Dermis microvascular lymphatic vessel endothelial cell (primary cell): Measurements from ENCODE around the gene USP13. TPM values are rescaled to one million over a fixed set of nuclear protein-coding genes. Genes with fewer than 3 reads are reported as not detected.
"Not testable (repeated sequence)": the region's sequence is repeated elsewhere in the genome, so short reads cannot be mapped to it uniquely, and the experiment has no call there.

Experiments used
- DNase-seq, 2 donors: peaks; one replicate each; pipeline versions ENCODE4 v3.0.0 to v3.0.0-alpha.2; 2010; ENCODE audit warnings: low read depth in 2 of 2
- total RNA-seq: library from RNA; depleted of rRNA; stranded (reverse); fragments of >200 nt; gene quantifications from 2 replicates; pipeline ENCODE4 v1.2.1, GENCODE V29; 2014

Gene USP13
- total RNA-seq, 1 donor from 2014 or later, result 18.5 TPM

DNA sequence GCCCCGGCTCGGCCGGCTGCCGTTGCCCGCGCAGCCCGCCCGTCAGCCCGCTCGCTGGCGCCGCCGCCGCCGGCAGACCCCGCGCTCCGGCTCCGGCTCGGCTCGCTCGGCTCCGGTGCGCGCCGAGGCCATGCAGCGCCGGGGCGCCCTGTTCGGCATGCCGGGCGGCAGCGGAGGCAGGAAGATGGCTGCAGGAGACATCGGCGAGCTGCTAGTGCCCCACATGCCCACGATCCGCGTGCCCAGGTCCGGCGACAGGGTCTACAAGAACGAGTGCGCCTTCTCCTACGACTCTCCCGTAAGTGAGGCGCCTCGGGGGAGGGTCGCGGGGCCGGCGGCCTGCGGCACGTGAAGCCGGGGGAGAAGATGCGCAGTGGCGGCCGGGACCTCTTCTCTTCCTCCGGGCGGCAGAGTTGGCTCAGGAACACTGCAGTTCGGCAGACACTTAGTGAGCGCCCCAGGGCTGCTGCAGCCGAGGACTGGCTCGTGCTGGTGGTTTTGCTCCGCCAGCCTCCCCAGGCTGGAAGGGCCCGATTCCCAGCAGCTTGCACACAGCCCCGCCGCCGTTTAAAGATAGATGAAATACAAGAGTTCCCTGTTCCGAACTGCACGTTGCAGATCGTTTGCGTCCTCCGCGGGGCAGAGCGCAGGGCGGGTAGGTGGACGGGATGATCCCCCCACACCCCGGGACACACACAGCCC, 407 bp downstream of the USP13 start:
- DNase-seq, result peak; percentile 48 to 82

DNA sequence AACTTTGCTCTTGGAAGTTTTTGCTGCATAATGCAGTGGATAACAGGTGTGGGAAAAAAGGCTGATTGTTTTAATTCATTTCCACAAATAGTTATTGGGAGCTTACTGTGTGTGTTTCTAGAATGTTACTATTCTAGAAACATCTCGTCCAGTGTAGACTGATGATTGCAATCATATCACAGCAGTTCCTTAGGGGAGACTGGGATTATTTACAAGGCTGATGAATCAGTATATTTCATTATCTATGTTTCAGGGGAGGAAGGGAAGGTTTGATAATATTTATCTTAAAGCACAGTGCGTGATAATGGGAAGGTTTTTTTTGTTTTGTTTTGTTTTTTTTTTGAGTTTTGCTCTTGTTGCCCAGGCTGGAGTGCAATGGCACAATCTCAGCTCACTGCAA, 2.4 kb downstream of the USP13 start:
- DNase-seq, result no peak

DNA sequence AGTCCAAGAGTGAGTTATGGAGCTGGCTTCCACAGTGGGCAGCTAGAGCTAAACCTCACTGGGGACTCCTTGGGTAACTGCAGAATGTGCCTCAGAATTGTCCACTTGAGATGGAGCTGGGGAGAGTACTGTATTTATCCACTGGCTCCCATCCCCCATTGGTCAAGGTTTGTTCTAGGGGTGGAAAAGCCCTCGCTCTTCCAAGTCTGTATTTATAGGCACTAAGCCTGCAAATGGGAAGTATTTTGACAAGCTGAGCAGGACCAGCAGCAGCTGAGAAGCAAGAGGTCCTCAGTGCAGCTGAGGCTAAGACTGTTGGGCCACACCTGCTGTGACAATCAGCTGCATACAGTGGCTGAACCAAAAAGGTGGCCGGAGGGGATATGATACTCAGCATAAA, 5.8 kb downstream of the USP13 start:
- no peak for DNase-seq

DNA sequence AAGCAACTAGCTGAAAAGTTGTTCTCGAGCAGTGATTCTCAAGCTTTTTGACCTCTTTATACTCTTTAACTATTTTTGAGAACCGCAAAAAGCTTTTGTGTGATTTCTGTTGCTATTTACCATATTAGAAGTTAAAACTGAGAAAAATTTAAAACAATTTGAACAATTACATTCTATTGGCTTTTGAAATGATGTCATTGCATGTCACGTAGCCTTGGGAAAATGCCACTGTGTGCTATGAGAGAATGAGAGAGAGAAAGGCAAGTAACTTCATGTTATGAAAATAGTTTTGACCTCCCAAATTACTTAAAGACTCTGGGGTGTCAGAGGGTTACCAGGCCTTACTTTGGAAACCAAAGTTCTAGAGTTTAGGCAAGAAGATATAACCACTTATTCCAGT, 8.0 kb downstream of the USP13 start:
- no peak for DNase-seq

DNA sequence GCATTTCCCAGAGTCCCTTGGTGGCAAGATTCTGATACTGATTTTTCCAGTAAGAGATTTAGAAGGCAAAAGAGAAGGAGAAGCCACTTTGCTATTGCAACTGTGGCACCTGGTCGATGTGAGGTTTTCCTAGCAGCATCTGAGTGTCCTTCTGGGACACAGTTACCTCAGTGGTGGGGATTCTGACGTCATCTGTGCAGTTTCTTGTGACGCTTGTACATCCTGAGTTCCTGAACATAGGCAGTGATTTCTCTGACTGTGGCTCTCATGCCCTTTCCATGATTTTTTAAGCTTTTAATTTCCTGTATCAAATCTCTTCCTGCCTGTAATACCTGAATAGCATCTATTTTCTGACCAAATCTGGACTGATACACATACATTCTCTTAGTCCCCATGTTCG, 8.9 kb downstream of the USP13 start:
- no peak for DNase-seq

DNA sequence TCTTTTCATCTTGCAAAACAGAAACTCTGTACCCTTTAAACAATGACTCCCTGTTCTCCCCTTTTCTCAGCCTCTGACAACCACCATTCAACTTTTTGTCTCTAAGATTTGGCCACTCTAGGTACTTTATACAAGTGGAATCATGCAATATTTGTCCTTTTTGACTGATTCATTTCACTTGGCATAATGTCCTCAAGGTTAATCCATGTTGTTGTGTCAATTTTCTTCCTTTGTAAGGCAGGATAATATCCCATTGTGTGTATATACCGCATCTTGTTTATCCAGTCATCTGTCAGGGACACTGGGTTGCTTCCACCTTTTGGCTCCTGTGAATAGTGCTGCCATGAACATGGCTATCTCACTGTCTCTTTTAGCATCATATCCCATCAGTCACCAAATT, 10.3 kb downstream of the USP13 start:
- no peak for DNase-seq

DNA sequence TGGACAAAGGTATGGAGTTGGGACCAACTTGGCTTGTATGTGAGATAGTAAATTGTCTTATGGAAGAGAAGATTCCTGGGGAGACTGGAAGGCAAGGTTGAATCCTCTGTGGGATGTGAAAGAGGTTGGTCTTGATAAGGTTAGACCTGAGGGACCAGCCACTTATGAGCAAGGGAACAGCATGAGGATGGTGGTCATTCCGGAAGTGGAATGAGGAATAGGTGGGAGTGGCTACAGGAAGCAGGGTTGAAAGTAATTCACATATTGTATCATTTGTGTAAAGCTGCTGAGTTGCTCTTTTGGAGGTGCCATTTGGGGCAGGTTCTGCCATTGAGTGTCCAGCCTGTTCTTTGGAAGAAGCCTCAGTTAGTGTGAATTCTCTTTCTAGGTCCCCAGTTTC, 13.2 kb downstream of the USP13 start:
- peak in 1 of 2 donors; percentile 57 for DNase-seq

DNA sequence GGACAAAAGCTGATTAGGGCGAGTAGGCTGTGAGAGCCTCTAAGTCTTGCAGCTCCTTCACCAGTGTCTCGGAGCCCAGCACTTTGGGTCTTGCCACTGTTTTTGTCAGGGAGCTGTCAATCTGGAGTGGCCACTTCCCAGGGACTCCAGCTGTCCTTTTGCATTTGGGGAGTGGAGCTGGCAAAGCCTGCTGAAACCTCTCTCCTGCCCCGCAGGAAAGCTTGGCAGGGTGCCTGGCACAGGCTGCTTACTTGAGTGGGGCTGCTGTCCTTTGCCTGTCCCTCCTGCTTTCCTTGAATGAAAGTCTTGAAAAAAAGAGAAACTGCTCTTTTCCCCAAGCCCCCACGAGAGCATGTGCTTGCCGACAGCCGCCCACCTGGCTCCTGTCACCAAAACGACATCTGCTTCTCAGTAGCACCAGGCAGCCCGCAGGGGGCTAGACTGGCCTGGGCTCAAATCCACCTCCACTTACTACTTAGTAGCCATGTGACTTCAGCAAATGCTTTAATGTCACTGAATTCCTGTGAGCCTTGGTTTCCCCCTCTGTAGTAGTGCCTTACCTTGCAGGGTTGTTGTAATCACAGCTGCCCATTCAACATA, 13.7 kb downstream of the USP13 start:
- no peak for DNase-seq

DNA sequence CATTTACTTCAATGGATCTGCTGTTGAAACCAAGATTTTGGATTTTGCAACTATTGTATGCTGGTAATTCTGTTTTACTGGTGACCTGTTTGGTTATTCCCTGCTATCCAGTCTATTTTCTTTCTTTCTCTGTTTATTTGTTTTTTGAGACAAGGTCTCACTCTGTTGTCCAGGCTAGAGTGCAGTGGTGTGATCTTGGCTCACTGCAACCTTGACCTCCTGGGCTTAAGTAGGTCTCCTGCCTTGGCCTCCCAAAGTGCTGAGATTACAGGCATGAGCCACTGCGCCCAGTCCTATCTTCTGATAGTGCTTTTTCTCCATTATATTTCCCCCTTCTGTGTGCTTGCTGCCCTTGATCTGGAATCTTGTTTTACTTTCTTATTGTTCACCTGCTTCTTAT, 15.6 kb downstream of the USP13 start:
- no peak for DNase-seq

DNA sequence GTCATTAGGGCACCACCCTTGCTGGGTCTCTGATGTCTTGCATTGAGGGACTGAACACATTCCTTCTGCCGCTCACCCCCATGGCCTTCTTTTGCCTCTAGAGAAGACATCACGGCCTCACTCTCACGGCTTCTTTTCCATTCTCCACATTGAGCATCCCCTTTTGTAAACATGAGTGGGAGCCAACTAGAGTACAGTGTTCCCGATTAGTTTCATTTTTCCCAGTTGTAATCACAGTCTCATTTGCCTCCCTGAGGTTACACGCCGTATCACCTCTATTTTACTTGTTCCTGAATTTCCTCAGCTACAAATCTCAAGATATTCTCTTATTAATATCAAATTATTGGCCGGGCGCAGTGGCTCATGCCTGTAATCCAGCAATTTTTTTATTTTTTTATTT, 17.5 kb downstream of the USP13 start:
- DNase-seq, result peak in 1 of 2 donors; percentile 80

DNA sequence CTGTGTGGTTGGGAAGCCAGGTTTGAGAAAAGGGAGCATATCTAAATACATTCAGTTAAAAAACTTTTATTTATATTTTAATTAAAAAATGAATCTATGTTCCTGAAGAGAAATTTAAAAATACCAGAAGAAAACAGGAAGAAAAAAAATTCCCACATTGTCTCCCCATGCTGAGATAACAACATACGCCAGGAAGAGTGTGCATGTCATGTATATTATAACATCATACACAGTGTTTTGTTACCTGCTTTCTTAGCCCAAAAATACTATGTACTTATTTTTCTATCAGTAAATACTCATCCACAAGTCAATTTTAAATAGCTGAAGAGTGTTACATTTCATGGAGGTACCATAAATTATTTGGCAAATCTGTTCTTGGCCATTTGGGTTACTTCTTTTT, 18.5 kb downstream of the USP13 start:
- DNase-seq, result peak in 1 of 2 donors; percentile 51

DNA sequence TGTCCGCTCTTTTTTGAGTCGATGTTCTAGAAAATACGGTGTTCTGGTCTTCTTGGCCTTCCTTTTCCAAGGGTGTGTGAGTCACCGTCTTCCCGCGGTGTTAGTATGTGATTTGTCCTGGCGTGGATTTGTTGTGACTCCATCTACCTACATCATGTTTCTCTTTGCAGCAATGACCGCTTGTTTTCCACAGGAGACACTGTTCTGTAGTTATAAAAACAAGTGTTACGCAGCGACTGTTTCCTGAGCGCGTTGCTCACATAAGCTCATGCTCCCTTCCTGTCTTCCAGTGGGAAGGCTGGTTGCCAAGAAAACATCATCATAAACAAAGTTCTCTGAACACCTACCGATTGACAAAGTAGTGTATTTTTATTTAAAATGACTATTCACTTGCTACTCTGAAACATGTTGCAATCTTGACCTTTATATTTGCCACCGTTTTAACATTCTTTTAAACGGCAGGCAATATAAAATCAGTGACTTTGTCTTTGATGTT, 19.0 kb downstream of the USP13 start:
- DNase-seq, result peak; percentile 100

DNA sequence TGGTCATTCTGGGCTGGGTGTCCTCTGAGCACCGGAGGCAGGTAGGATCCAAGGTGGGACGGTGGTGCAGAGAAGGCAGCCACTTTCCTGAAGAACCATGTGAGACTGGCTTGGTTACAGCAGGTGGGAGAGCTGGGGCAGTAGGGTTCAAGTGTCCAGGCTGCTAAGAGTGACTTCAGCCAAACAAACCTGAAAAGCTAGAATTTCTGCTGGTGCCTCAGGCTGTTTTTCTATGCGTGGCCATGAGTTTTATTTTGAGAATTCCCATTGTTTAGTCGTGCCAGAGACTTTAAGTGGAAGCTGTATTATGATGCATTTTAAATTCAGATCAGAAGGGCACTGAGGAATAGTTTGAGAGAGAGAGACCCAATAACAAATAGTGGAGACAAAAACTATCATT, 20.1 kb downstream of the USP13 start:
- no peak for DNase-seq

DNA sequence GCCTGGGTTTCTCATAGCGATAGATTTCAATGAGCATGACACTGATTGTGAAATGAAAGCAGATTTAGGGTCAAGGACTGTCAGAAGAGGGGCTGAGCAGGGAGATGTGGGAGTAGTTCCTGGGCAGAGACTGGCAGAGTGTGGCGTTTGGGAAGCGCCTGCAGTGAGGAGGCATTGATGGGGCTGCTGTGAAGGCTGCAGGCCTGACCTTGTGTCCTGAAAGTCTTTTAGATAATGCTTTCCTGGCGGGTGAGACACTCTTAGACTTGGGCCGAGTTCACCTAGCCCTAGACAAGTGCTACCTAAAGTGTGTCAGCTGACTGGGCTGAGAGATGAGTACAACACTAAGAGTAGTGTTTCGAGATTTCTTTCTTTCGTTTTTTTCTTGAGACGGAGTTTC, 20.7 kb downstream of the USP13 start:
- no peak for DNase-seq

DNA sequence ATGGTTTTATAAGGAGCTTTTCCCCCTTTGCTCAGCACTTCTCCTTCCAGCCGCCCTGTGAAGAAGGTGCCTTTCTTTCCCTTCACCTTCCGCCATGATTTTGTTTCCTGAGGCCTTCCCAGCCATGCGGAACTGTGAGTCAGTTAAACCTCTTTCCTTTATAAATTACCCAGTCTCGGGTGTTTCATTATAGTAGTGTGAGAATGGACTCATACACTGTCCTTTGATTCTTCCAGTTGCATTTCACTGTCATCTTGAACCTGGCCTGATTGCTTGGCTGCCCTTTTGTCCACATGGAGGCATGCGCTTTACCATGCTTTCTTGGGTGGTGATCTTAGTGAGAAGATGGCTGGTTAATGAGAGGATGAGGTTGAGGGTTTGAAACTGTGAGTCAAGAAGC, 23.2 kb downstream of the USP13 start:
- no peak for DNase-seq

DNA sequence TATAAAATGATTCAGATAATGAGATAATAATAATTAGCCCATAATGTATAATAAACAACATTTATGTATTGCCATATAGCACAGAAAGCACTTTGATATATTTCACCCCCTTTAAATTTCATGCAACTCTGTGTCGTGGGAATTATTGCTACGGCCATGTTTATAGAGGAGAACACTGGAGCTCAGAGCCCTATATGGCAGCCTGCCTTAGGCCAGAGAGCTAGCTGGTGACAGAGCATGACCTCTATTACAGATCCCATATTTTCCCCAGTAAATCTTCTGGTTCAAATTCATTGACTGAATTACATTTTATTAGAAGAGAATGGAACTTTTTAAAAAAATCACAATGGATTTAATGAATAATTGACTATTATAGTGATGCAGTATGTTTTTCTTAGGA, 25.0 kb downstream of the USP13 start:
- DNase-seq, result no peak

DNA sequence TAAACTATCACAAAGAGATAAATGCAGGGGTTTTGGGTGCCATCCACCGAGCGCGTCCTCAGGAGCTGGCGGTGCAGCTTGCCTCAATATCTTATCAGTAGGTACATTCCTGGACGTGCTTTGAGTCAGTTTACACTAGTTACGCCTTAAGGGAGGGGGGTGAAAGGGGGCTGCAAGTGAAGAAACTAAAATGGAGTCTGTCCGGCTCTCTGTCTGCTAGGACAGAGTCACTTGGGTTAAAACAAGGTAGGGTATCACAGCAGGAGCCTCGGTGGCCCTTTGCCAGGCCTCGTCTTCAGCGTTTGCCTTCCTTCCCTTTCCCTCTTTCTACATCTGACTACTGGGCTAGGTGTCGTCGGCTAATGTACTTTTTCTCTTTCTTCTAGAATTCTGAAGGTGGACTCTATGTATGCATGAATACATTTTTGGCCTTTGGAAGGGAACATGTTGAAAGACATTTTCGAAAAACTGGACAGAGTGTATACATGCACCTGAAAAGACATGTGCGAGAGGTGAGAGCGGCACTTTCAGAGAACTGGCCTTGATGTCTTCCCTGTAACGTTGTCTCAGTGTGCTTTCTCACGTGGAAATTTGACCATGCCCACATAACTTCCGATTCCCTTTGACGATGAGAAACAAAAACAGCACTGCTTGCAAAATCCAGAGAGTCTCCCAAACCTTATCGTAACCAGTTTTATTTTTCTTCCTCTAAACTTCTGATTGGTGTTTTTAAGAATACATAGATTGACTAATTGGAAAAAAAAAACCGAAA, 28.8 kb downstream of the USP13 start:
- DNase-seq, result peak; percentile 72 to 78

DNA sequence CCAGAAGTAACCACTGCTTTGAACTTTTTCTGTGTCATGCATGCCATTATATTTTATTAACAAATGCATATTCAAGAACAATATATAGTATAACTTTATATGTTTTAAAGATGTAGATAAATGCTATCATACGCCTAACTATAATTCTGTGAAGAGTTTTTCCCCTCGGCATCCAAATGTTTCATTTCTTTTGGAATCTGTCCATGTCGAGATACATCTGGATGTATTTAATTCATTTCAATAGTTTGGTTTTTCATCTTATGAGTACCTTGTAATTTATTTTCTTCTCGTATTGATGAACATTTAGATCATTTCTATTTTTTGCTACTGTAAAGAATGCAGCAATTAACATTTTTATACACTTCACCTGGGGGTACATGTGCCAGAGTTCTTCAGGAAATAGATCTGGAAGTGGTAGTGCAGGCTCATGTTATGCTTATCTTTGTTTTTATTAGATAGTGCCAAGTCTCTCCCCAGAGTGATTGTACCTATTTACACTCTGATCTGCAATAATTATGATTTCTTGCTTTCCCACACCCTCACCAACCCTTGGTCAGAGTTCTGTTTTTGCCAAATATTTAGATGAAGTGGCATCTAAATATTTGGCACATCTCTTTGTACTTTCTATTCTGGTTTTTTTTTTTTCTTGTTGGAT, 29.7 kb downstream of the USP13 start:
- DNase-seq, result peak; percentile 75 to 88

DNA sequence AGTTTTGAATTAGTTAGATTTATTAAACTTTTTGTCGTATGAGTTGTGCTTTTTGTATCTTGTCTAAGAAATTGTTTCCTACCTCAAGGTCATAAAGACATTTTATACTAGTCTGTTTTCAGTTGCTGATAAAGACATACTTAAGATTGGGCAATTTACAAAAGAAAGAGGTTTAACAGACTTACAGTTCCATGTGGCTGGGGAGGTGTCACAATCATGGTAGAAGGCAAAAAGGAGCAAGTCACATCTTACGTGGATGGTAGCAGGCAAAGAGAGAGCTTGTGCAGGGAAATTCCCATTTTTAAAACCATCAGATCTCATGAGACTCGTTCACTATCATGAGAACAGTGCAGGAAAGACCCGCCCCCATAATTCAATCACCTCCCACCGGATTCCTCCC, 30.4 kb downstream of the USP13 start:
- DNase-seq, result not testable (repeated sequence)

DNA sequence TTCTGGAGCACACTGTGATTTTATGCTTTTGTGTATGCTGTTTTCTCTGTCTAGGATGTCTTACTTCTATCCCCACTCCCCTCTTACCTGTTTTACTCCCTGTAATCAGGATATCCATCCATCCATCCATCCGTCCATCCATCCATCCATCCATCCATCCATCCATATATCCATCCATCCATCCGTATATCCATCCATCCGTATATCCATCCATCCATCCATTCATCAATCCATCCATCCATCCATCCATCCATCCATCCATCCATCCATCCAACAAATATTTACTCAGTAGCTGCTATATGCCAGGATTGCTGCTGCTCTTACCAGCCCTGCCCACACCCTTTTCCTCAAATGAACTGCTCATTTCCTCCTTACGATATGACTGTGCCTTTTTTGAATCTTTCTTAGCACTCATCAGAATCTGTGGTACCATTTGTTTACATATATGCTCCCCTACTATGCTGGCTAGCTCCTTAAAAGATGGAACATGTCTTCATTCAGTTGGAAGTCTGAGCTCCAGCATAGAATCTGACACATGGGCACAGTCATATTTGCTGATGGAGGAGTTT, 35.2 kb downstream of the USP13 start:
- DNase-seq, result no peak

DNA sequence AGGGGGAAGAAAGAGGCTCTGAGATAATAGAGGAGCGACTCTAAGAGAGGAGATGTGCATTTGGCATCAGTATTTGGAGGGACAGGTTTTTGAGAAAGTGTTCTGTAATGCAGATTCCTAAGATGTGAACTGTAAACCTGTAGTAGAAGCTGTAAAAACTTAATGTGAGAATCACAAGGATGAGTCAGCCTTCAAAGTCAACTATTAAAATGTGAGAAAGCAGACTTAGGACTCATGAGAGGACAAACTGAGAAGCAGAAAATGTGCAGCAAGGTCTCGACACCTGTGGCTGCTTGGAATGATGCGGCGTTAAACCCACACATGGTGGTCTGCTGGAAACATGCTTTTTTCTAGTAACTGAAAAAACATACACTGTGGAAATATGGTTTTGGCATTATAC, 36.0 kb downstream of the USP13 start:
- DNase-seq, result no peak

DNA sequence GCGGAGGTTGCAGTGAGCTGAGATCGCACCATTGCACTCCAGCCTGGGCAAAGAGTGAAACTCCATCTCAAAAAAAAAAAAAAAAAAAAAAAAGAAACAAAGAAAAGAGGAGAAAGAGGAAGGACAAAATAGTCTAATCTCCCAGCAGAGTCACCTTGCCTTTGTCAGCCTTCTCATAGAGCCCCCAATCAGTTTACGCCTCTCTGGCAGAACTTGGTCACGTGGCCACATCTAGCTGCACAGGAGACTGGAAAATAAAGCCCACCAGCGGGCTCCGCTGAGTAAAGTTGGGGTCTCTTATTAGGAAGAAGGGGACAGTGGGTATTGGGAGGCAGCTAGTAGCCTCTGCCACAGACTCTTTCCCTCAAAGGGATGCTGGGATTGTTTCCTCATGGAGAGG, 41.9 kb downstream of the USP13 start:
- DNase-seq, result no peak
